T-helper 9 cell (primary cell): ENCODE measurements around the gene LETM1.

Source experiments
- DNase-seq: peaks from one replicate; pipeline ENCODE4 v3.0.0-alpha.2; 2020

The LETM1 gene

GRCh38 chr4:1804638-1805492 is 51.1 kb downstream of the LETM1 start:
- DNase-seq = no peak

GRCh38 chr4:1803523-1804423 is 52.2 kb downstream of the LETM1 start:
- no peak for DNase-seq

- no peak for DNase-seq
Observed at GRCh38 chr4:1802720-1803522, 53.0 kb downstream of the LETM1 start.

DNA sequence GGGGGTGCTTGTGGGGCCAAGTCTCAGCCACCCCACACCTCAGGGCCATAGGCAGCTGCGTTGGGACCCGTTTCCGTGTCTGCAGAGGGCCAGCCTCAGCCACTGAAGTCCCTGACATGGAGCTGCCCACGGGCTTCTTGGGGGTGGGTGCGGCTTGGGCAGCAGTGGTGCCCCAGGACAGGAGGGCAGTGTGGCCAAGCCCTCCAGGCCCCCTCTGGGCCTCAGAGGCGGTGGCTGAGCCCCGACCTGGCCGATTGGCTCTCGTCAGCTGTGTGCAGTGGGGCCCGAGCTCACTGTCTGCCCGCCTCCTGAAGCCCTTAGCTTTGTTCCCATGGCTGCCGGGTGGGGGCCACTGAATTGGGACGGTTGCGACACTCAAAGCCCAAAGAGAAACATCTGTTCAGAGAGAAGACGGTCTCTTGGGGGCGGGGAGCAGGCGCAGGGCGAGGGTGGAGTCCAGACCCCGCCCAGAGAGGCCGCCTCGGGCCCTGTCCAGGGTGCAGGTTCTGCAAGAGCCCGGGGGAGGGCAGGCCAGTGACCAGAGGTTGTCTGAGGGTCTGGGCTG is 53.7 kb downstream of the LETM1 start:
- no peak for DNase-seq

GRCh38 chr4:1801286-1801958 is 54.5 kb downstream of the LETM1 start:
- no peak for DNase-seq

- DNase-seq = no peak
Observed at GRCh38 chr4:1800805-1801204, 55.2 kb downstream of the LETM1 start.

DNA sequence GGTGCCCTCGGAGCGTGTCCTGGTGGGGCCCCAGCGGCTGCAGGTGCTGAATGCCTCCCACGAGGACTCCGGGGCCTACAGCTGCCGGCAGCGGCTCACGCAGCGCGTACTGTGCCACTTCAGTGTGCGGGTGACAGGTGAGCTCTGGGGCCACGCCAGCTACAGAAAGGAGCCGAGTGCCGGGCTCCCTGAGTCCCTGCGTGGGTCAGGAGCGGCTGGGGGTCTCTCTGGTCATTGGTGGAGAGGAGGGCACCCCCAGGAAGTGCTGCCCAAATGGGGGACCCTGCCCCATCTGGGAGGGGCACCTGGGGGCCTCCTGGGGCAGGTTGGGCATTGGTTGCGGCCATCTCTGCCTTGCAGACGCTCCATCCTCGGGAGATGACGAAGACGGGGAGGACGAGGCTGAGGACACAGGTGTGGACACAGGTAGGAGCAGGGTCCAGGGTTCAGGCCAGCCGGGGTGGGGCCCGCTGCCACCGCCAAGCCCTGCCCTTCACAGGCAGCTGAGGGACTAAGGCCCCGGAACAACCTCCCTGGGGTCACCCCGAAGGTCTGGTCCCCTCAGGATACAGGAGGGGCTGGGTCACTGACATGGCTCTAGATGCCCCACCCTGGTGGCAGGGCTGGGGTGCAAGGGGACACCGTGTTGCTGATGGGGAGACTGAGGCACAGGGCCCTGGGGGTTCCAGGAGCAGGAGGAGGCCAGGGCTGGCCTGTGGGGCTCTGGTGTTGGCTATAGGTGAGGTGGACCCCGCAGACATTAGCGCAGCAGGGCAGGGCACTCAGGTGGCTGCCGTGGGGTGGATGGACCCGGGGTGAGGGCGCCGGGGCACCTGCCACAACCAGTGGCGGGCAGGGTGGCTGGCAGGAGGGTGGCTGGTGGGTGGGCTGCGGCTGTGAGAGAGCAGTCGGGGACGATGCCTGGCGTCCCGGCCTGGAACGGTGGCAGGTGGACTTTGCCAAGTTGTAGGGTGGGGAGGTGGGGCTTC is 56.3 kb downstream of the LETM1 start:
- DNase-seq = no peak

- no peak for DNase-seq
Observed at GRCh38 chr4:1798580-1799386, 57.2 kb downstream of the LETM1 start.

GRCh38 chr4:1797861-1798579 is 57.9 kb downstream of the LETM1 start:
- DNase-seq = no peak

DNA sequence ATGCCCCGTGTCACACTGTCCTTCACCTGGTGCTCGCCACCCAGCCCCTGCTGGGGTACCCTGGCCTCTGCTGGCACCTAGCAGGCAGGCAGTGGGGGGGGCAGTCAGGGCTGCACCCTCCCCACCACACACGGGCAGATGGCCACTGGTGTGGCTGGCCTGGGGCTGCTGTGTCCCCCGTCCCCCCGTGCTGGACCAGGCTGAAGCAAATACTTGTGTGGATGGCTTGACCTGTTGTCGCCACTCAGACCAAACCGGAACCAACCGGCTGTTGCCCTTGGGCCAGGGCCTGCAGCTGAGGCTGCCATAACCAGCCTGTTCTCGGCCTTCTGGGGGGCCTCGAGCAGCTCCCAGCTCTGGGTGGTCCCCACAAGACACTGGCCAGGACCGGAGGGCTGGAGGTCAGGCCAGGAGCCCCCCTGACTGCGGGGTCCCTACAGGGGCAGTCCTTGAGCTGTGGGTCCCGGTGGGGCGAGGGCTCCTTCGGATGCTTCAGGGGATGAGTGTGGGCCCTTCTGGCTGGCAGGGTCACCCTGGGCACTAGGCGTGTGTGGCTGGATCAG is 58.6 kb downstream of the LETM1 start:
- DNase-seq = no peak

DNA sequence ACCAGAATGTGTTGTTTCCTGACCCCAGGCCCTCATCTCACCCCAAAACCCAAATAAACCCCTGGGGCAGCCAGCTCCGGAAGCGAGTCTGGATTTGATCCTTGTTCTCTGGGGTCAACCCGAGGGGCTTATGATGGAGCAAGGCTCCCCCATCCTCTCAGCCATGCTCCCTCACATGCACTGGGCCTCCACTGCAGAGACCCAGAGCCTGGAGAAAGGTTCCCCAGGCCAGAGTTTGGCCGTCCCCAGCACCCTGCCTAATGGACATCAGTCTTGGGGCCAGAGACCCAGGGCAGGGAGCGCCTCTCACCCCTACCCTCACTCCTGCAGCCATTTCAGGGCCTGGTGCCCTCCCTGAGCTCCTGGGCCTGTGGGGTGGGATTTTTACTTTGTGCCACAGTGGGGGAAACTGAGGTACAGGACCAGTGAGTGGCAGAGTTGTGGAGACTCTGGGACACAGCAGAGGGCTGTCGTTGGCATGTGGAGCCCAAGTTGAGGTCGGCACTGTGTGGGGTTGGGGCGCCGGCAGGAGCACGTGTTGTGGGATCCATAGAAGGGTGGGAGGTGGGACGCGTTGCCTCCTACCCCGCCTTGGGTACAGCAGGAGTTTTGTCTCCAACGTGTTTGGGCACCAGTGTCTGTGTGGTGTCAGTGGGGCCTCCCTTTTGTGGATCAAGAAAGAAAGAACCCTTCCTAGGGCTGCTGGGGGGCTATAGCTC is 59.3 kb downstream of the LETM1 start:
- DNase-seq = no peak

GRCh38 chr4:1795299-1796195 is 60.4 kb downstream of the LETM1 start:
- no peak for DNase-seq

DNA sequence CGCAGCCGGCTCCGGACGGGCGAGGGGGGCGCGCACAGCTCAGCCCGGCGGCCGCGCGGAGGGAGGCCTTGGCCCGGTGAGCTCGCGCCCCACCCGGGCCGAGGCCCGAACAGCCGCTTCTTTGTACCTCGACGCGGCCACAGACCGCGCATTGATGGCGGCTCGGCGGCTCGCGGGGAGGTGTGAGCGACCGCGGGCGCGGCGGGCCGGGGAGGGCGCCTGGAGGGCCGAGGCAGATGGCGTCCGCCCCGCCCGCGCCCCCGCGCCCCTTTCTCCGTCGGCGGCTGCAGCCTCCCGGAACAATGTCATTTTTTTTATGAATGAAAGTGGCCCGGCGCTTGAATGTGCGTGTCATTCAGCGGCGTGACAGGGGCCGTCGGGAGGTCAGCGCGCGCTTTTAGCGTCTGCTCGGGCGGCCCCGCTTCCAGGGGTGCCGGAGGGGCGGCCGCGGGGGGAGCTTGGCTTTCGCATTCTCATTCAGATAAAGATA is 61.1 kb downstream of the LETM1 start:
- no peak for DNase-seq

- DNase-seq = no peak
Observed at GRCh38 chr4:1793940-1794808, 61.8 kb downstream of the LETM1 start.

- DNase-seq = peak; percentile 41
Observed at GRCh38 chr4:1793496-1793840, 62.5 kb downstream of the LETM1 start.
